Activated CD4-positive, alpha-beta T cell treated with anti-CD3 and anti-CD28 coated beads, Interleukin-2, Interleukin-6, amounts not matched to agents 100 ng/mL and 50 ng/mL, durations not matched to agents 16 hours and 8 hours (primary cell): ENCODE measurements around the gene GLIS1.

Source experiments
- DNase-seq: peaks from one replicate; pipeline ENCODE4 v3.0.0-alpha.2; 2020

GLIS1 gene

GRCh38 chr1:53502641-53503432 lies 236.1 kb downstream of the GLIS1 start:
- DNase-seq, result no peak

DNA sequence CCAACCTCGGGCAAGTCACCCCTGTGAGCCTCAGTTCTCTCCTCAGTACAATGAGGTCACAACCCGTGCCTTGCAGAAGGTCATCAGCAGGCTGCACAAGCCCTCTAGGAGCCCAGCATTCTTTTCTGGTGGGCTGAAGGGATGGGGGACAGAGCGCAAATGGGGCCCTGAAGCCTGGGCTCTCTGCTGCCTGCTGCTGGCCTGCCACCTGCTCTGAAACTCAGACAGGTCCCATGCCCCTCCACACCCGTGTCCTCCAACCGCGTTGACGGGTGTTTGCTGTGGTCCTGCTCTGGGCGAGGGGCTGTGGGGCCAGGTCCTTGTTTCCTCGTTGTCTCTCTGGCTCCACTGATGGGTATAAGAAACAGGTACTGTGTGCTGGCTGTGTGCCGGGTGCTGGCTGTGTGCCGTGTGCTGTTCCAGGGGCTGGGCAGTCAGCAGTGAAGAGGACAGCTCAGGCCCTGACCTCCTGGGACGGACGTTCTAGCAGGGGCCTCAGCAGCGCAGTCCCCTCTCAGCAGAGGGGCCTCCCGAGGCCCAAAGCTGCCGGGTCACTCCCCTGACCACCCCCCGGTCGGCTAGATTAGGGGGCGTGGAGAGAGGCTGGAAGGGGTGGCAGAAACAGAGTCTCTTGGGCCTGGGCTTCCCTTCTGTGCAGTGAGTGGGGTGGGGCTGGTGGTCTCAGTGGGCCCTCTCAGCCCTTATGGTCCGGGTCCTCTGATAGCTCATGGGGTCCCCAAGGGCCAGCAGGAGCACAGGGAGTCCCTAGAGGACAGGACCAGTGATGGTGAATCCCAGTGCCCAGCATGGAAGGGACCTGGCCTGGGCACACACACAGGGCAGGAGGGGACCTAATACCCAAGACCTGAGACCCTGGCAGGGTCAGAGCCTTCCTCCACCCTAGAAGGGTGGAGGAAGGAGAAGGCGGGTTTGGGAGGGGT lies 237.6 kb downstream of the GLIS1 start:
- no peak for DNase-seq

DNA sequence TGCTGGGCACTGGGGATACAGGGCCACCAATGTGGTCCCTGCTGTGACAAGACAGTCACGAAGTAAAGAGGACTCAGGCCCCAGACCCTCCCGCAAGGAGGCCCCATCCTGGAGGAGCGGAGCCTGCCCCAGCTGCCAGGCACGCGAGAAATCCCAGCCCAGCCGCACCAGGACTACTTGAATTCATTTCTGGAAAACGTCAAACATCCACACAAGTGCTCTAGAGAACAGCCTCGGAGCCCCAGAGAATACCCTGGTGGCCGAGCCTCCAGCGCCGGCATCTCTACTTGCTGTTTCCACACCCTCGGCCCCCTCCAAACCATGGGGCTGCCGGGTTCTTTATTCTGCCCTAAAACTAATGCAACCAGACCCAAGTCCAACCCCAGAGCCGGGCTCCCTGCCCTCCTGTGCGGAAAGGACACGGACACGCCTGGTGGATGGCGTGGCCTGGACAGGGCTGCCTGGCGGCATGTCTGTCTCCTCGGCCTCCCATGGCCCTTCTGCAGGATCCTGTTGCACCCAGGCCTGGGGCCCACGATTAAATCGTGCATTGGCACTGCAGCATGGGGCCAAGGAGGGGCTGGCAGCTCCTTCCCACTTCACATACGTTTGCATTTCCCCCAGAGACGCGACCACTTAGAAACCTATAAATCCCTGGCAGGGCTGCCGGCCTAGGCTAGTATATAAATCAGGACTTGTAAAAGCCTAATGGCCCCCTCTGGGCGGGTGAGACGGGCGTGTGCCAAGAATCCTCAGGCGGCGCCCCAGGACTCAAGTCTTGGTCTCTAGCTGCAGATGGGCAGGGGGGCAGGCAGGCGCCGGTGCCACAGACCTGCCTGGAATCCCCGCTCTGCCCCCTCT lies 238.5 kb downstream of the GLIS1 start:
- DNase-seq, result no peak

GRCh38 chr1:53499257-53500203 lies 239.4 kb downstream of the GLIS1 start:
- DNase-seq, result no peak

GRCh38 chr1:53498555-53499131 lies 240.3 kb downstream of the GLIS1 start:
- no peak for DNase-seq

DNA sequence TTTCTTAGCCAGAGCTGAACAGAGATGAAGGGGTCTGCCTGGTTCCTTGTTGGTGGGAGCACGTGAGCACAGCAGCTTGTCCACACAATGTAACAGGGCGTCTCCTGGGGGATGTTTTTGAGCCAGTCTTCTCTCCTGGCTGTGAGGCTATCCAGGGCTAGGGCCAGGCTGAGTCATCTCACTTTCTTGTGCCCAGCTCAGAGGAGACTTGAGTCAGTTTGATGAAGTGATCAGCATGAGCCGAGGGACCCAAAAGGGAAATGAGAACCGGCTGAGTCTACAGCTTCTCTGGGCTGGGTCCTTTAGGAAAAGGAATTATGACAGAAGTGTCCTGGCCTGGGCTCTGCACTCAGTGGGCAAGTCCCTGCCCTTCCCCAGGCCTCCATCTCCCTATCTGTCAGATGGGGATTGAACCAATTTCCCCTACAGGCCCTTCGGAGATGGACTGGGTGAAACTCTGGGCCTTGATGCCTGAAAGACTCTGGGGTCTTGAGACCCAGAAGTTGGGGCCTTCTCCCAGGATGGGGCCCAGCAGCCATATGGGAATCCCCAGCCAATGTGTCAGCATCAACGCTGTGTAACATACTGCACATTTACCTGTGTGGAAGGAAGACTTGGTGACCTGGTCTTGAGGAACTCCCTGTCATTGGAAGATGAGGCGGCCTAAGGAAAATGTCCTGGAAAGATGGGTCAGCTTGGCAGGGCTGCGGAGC lies 243.2 kb downstream of the GLIS1 start:
- no peak for DNase-seq

DNA sequence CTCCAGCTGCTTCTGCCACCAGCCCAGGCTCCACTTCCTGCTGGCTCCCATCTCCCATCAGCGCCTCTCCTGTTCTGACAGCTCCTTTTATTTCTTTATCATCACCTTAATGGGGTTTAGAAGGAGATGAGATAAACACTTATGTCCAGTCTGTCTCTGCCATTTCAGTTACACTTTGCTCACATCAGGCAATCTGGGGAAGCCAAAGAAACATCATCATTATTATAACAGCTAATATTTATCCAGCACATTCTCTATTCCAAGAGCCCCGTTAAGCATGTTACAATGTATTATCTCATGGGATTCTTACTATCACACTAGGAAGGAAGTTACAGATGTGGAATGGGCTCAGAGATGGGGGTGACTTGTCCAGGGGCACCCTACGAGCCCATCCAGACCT lies 248.6 kb downstream of the GLIS1 start:
- DNase-seq, result no peak

DNA sequence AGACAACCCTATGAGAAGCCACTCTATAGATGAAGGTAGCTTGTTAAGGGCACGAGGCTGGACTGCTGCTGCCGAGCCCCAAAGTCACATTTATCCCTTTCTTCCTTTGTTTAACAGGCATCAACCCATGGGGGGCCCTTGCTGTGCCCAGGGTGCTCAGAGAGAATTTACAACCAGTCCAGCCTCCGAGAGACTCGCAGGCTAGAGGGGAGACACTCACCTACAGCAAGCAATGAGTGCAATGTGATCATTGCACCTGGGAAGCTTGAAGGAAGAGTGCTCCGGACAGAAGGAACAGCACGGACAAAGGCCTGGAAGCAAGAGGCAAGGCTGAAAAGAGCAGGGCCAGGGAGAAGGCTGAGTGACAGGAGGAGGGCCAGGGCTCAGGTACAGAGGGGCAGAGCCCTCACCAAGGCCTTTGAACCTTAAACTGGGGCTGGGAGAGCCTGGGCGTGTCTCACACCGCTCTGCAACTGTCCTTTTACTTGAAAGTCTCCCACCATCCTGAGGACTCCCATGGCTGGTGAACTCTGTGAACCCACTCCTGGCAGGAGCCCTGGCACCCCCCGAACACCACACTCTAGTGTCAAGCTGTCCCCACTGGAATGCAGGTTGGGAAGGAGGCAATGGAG lies 252.5 kb downstream of the GLIS1 start:
- DNase-seq, result no peak

DNA sequence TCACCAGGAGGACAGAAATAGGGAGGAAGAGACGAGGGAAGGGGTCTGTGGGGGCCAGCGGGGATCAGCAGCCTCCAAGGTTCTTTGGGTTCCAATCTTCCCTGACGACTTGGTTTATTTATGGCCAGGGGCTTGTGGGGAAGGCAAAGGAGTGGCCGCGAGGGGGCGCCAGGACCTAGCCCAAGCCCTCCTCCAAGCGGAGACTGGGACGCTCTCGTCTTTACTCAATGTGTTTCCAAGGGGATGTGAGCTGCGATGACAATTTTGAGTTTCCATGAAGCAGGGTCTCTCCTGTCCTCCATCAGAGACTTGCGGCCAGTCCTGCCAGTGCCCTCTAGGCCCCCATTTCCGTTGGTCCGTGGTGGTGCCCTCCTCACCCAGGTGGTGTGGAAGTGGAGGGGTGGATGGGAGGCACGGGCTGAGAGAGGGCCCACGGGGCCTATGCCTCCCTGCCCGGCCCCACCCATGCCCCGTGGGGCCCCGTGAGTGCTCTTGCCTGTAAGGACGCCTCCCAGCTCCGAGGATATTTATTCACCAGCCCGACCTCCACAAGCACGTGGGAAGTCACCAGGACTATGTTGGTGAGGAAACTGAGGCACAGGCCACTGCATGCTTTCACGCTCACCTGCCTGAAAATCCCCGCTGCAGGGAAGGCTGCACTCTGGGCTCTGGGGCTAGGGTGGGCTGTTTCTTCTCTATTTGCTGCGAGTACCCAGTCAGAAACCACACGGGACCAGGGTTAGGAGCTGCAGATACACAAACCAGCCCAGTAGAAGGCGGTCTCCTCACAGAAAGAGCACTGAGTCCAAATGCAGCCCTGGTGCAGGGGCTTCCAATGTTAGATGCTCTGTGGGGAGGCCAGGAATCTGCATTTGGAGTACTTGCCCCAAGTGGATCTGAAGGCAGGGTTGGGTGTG lies 253.2 kb downstream of the GLIS1 start:
- DNase-seq, result peak; percentile 80

GRCh38 chr1:53484705-53485477 lies 254.1 kb downstream of the GLIS1 start:
- no peak for DNase-seq

DNA sequence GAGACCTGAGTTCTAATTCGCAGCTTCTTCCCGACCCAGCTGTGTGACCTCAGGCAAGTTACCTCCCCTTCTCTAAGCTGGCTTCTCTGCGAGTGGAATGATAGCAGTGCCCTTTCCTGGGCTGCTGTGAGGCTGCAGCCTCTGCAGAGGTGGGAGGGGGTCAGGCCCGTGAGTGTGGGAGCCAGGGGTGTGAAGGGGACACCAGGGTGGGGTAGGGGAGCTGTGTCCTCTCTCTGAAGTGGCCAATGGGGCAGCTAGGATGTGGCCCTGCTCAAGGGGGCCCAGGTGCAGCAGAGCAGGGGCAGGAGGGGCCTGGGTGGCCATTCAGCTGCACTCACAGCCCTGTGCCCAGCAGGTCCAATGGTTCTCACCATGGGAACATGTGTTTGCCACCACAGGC lies 255.3 kb downstream of the GLIS1 start:
- no peak for DNase-seq

GRCh38 chr1:53483170-53483569 lies 255.8 kb downstream of the GLIS1 start:
- DNase-seq, result no peak

DNA sequence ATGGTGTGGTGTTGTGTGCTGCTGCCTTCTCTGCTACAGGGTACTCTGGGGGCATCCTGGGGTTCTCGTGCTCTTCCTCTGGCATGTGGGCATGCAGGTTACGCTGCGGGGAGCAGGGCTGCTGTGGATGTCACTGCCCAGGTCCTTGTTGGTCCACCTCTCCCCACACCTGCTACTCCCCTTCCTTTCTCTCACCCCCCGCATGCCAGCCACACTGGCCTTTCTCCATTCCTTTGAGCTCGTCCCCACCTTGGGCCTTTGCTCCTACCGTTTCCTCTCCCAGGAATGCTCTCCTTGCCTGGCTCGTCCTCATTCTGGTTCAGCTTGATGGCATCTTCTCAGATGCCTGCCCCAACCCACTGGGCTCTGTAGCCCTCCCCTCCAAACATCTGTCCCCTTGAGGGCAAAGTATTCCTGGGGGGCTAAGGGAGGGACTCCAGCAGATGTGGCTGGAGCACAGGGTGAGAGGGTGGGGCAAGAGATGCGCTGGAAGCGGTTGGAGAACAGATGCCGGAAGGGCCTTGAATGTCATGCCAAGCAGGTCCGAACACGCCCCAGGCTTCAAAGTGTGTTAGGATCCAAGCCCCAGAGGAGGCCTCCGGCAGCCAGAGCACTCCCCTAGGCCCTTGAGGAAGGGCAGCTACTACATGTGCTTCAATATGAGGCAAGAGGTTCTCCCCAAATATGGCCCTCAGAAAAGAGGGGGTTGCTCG lies 256.4 kb downstream of the GLIS1 start:
- no peak for DNase-seq

DNA sequence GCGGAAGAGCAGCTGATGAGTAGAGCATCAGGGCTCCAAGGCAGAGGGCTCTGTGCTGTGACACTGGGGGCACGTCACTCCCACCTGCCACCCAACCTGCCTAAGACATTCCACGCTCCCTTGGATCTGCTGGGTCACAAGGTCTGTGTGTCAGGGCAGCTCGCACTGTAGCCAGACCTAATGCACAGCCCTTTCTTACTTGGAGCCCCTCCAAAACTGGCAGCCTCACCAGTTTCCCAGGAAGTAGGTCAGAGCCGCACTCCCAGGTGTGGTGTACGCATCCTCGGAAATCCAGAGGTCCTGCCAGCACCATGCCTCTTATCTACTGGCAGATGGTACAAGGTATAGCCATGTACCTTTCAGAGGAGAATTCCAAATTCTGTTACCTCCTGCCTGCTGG lies 257.5 kb downstream of the GLIS1 start:
- DNase-seq, result no peak

- no peak for DNase-seq
Observed at GRCh38 chr1:53480678-53481077, 258.3 kb downstream of the GLIS1 start.

GRCh38 chr1:53478502-53478818 lies 260.5 kb downstream of the GLIS1 start:
- no peak for DNase-seq

DNA sequence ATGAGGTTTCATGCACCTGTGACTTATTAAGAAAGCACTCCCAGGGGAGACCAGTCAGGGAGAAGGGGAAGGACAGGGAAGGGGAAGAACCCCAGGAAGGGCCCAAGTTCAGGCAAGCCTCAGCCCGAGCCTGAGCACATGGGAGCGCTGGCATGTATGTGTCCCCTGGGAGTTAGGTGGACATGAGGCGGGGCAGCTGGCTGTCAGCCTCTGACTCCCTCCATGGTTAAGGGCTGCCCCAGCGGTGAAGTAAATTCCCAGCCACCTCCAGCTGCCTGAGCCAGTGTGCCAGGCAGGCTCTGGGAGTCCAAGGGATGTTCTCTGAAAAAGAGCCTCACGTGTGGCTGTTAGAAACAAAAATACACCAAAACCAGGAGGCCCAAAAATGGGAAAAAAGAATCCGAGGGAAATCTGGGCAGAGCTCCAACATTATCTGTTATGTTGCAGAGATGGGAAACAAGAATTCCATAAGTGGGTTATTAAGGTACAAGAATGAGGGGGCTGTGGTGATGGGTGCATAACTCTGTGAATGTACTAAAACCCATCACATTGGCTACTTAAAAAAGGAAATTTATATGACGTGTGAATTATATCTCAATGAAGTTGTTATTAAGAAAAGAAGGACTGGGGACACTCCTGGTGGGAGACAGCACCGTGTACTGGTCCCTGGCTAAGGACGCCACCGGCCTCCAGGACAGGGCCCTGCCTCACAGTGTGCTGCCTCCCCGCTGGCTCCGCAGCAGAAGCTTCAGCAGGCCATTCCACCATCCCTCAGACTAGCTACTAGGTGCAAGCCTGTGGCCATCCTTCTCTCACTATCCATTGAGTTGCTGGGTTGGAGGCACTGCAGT lies 261.1 kb downstream of the GLIS1 start:
- DNase-seq, result no peak
